Posterior vena cava (tissue), 2 donors: Measurements from ENCODE around the gene SLC37A1. TPM values are rescaled to one million over a fixed set of nuclear protein-coding genes. Genes with fewer than 3 reads are reported as not detected.
A peak's percentile ranks its signal among the peaks of the same experiment; 100 is the strongest.
"Not testable (repeated sequence)": the region's sequence is repeated elsewhere in the genome, so short reads cannot be mapped to it uniquely, and the experiment has no call there.

Source experiments
- DNase-seq: peaks from one replicate; pipeline ENCODE4 v3.0.0-alpha.2; 2020; ENCODE audit warnings: low spot score
- intact Hi-C, 2 donors: fragments of 100-400 bp; cut with DNase I; formaldehyde crosslinking; loops; one replicate each; pipeline versions ENCODE4 v1.14.1 to v1.14.2; 2022 to 2023
- total RNA-seq, 2 donors: library from RNA; stranded (reverse); fragmentation: NEBNext Ultra II Directional; extraction: Animal tissue kit (Norgen Biotek cat#: 25700); gene quantifications; one replicate each; pipeline ENCODE4 v1.2.1, GENCODE V29; 2021
- donor health status: DM: yes; HTN: yes; CAD: no.
- donor health status: DM: yes; HTN: yes; CAD: no.

The SLC37A1 gene
- total RNA-seq, 2 donors from 2014 or later, result 5.2 to 6.0 TPM

DNA sequence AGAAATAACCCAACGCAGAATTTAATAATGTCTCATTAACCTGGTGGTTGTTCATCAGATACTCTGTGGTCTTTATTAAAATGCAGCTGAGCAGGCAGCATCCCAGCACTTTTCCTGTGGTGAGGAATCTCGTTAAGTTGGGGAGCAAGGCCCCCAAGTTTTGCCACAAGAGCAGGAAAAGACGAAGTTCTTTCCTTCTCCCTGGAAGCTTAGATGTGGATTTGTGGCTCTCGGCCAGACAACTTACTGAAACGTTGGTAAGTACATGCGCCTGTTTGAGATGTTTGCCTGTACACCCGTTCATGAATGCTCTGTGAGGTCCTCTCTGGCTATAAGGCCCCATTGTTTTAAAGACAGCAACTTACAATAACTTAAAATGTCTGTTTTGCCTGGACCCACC, 105.5 kb downstream of the SLC37A1 start:
- DNase-seq, result no peak
- intact Hi-C loops, result no loop called here

DNA sequence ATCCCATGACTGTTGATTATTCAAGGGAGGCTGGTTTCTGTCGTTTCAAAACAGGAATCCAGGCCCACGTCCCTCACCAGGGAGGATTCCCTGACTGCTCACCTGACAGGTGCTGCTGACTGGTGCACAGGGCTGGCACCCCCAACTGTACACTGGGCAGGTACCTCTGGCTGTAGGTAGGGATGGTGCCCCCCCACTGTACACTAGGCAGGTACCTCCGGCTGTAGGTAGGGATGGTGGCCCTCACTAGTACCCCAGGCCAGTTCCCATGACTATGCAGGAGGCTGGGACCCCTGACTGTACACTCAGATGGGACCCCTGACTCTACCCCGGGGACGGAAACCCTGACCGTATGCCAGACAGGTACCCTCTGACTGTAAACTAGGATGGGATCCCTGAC, 106.2 kb downstream of the SLC37A1 start:
- intact Hi-C loops, result no loop called here
- DNase-seq, result peak; percentile 49

DNA sequence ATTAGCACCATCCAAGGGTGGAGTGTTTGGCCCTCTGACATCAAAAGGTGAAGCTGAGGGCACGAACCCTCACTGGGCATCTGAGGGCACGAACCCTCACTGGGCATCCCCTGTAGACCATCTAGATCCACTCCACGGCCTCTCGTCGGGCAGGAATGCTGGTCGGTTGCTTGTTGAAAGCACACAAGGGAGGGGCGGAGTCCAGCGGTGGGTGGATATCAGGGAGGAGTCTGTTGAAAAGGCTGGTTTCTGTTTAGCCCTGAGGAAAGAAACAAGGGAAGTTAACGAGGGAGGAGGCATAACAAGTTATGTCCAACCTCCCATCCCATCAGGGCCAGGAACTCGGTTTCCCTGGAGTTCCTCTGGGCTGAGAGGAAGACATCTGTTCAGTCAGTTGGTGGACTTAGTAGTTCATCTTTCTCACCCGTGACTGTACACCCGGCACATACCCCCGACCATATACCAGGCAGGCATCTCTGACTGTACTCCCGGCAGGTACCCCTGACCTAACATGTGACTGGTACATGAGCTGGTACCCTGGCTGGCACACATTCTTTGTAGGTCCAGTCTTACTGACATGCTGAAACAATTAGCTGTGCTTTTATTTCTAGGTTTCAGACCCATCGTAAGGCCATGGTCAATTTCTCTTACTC, 107.6 kb downstream of the SLC37A1 start:
- intact Hi-C loops, result no loop called here
- peak; percentile 78 for DNase-seq

- peak; percentile 32 for DNase-seq
These were observed 108.1 kb downstream of the SLC37A1 start for GRCh38 chr21:42621819-42622177.

DNA sequence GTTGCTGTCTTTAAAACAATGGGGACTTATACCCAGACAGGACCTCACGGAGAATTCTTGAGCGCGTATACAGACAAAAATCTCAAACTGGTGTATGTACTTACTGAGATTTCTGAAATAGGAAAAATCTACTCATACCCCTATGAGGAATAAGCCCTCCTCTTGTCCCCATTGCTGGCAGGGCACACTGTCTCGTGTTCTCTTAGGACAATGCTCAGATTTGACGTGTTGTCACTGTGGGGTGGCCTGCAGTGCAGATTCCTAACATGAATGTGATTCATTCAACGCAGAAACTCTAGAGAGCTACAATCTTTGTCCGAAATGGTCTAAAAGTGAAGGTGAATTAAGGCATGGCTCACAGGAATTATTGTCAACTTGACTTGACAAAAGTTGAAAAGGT, 108.6 kb downstream of the SLC37A1 start:
- intact Hi-C loops, result no loop called here
- DNase-seq, result no peak

More at GRCh38 chr21:42621819-42622177, 108.1 kb downstream of the SLC37A1 start:
- intact Hi-C loops, result no loop called here

- DNase-seq, result peak; percentile 57
- intact Hi-C loops, result loop anchor here in 1 of 2 donors (1.0 kb wide), 1 partner anchor 11 kb away; no protein-coding TSS in a partner anchor
These were observed 110.0 kb downstream of the SLC37A1 start for GRCh38 chr21:42623694-42624093.

- no peak for DNase-seq
These were observed 110.6 kb downstream of the SLC37A1 start for GRCh38 chr21:42624095-42624790.

DNA sequence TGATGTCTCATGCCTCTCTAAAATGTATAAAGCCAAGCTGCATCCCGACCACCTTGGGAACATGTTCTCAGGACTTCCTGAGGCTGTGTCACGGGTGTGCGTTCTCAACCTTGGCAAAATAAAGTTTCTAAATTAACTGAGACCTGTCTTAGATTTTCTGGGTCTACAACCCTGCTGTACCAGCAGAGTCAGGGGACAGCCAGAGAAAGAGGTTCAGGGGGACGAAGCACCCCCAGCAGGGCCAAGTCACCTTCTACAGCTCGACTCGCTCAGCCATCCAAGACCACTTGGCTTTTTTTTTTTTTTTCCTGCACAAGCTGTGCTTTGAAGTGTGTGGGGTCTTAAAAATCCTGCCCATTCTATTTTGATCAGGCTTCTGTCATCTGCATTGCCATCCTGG, 111.3 kb downstream of the SLC37A1 start:
- intact Hi-C loops, result loop anchor here in 1 of 2 donors (1.0 kb wide), 1 partner anchor 13 kb away; no protein-coding TSS in a partner anchor
- no peak for DNase-seq

More at GRCh38 chr21:42624095-42624790, 110.6 kb downstream of the SLC37A1 start:
- intact Hi-C loops, result loop anchor here in 1 of 2 donors (1.0 kb wide), 1 partner anchor 12 kb away; no protein-coding TSS in a partner anchor

GRCh38 chr21:42626171-42626570, 112.5 kb downstream of the SLC37A1 start:
- DNase-seq, result peak; percentile 53
- intact Hi-C loops, result no loop called here

- DNase-seq, result peak; percentile 35
- intact Hi-C loops, result no loop called here
These were observed 114.1 kb downstream of the SLC37A1 start for GRCh38 chr21:42627527-42628289.

GRCh38 chr21:42628466-42629061, 114.9 kb downstream of the SLC37A1 start:
- DNase-seq, intact Hi-C loops: not testable (repeated sequence)

DNA sequence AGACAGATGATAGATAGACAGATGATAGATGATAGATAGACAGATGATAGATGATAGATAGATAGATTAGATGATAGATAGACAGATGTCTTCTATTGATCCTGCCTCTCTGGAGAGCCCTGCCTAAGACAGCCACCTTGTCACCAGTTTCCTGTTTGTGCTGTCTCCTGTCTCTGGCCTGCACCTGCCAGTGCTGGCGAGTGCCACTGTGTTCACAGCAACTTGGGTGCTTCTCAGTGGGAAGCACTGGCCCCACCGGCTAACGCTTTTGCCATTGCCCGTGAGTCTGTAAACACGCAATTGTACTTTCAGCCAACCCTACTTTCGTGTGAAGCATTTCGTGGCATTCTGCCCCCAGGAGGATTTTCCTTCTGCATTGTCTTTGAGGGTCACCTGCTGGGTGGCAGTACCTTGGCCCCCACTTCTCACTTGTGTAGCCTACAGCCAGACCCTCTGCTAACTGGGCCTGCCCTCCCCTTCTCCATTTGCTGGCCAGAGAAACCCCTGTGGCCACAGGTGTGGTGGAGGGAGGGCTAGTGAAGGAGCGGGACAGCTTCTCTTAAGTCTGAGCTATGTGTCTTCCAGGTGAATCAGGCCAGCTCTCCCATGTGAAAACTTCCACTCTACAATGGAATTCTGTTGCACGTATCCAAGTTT, 116.4 kb downstream of the SLC37A1 start:
- peak; percentile 72 for DNase-seq
- intact Hi-C loops, result no loop called here

DNA sequence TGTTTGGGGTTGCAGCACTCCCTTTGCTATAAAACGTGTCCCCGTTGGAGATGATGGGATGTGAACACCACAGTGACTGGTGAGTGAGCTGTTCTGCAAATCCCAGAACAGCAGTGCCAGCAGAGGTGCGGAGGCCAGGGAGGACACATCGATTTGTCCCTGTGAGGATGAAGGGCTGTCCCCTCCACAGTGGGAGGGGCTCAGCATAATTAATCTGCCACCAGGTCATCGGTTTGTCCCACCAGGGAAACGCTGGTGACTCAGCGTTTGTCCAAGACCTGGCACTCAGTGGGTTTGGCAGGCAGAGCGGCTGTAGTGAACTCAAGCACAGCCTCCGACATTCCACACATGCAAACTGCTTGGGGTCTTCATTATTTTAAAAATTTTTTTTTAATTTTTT, 117.0 kb downstream of the SLC37A1 start:
- intact Hi-C loops, result no loop called here
- DNase-seq, result peak; percentile 72

Other genes with a start within 250 kb of the SLC37A1 start
- gene TFF3, start 198.4 kb upstream of the SLC37A1 start, total RNA-seq, result 10 to 100 TPM; 21.1 to 24.4 TPM
- gene TFF2, start 162.9 kb upstream of the SLC37A1 start, total RNA-seq, result not detected
- gene TFF1, start 147.3 kb upstream of the SLC37A1 start, total RNA-seq, result not detected
- not detected for gene TMPRSS3, start 117.8 kb upstream of the SLC37A1 start, total RNA-seq
- under 1 TPM; 0.32 to 0.38 TPM for gene UBASH3A, start 110.0 kb upstream of the SLC37A1 start, total RNA-seq
- gene RSPH1, start 17.6 kb upstream of the SLC37A1 start, total RNA-seq, result under 1 TPM in 1 of 2 donors, not detected in 1; 0.19 TPM
- gene PDE9A, start 139.8 kb downstream of the SLC37A1 start, total RNA-seq, result 1 to 10 TPM; 4.0 to 5.6 TPM